Left renal cortex interstitium (tissue), 4 donors: ENCODE data around the gene GFRA1. TPM values are rescaled to one million over a fixed set of nuclear protein-coding genes. Genes with fewer than 3 reads are reported as not detected.
"Not testable (repeated sequence)": the region's sequence is repeated elsewhere in the genome, so short reads cannot be mapped to it uniquely, and the experiment has no call there.

Experiments
- DNase-seq, 4 donors: peaks; one replicate each; pipeline ENCODE4 v3.0.0-alpha.2; 2013; ENCODE audit warnings: low read depth in 4 of 4, low spot score in 2 of 4, missing footprints in 1 of 4
- polyA plus RNA-seq, 4 donors: library from polyadenylated mRNA; unstranded; fragments of 120-200 nt; gene quantifications; one replicate each; pipeline ENCODE4 v1.2.1, GENCODE V29; 2013; ENCODE audit not compliant: insufficient read length in 4 of 4

Gene GFRA1
- polyA plus RNA-seq, 4 donors: 21.4 to 28.3 (median 24.0) TPM

GRCh38 chr10:116079355-116079754, 193.7 kb downstream of the GFRA1 start:
- DNase-seq: no peak

- no peak for DNase-seq
Observed at GRCh38 chr10:116076621-116077020, 196.4 kb downstream of the GFRA1 start.

- no peak for DNase-seq
Observed at GRCh38 chr10:116073510-116073909, 199.5 kb downstream of the GFRA1 start.

GRCh38 chr10:116073001-116073400, 200.0 kb downstream of the GFRA1 start:
- no peak for DNase-seq

GRCh38 chr10:116071453-116072148, 201.4 kb downstream of the GFRA1 start:
- DNase-seq: no peak

- DNase-seq: no peak
Observed at GRCh38 chr10:116070743-116071320, 202.2 kb downstream of the GFRA1 start.

GRCh38 chr10:116069856-116070255, 203.2 kb downstream of the GFRA1 start:
- no peak for DNase-seq

- no peak for DNase-seq
Observed at GRCh38 chr10:116067825-116068224, 205.2 kb downstream of the GFRA1 start.

GRCh38 chr10:116063107-116063506, 209.9 kb downstream of the GFRA1 start:
- no peak for DNase-seq

- no peak for DNase-seq
Observed at GRCh38 chr10:116060864-116061263, 212.1 kb downstream of the GFRA1 start.

- DNase-seq: no peak
Observed at GRCh38 chr10:116059320-116059719, 213.7 kb downstream of the GFRA1 start.

- DNase-seq: no peak
Observed at GRCh38 chr10:116056445-116057293, 216.3 kb downstream of the GFRA1 start.

GRCh38 chr10:116055917-116056252, 217.1 kb downstream of the GFRA1 start:
- no peak for DNase-seq

- DNase-seq: no peak
Observed at GRCh38 chr10:116055252-116055916, 217.6 kb downstream of the GFRA1 start.

- no peak for DNase-seq
Observed at GRCh38 chr10:116053910-116054309, 219.1 kb downstream of the GFRA1 start.

- not testable (repeated sequence) for DNase-seq
Observed at GRCh38 chr10:116053009-116053730, 219.8 kb downstream of the GFRA1 start.

GRCh38 chr10:116052522-116052921, 220.5 kb downstream of the GFRA1 start:
- not testable (repeated sequence) for DNase-seq

GRCh38 chr10:116049974-116050304, 223.1 kb downstream of the GFRA1 start:
- DNase-seq: no peak

GRCh38 chr10:116049158-116049973, 223.6 kb downstream of the GFRA1 start:
- no peak for DNase-seq
